SK-N-SH (cell line): ENCODE data around the gene YES1. TPM values are rescaled to one million over a fixed set of nuclear protein-coding genes. Genes with fewer than 3 reads are reported as not detected.
A peak's percentile ranks its signal among the peaks of the same experiment; 100 is the strongest.

Experiments used
- CTCF ChIA-PET: fragments of 300-600, 350-600 bp; formaldehyde crosslinking; extraction: SDS; loops from one replicate; lab custom pipeline; 2021; lab: Yijun Ruan, JAX
- POLR2A ChIA-PET: fragments of 350-600 bp; sonication (Branson Sonifier 250); formaldehyde crosslinking; extraction: SDS; loops from one replicate; lab custom pipeline; 2020; ENCODE audit warnings: antibody characterized with exemption, inconsistent platforms; lab: Yijun Ruan, JAX
- DNase-seq: peaks from one replicate; pipeline ENCODE4 v3.0.0; 2012
- H2AFZ ChIP-seq: fragments of 200-600 bp; sonication (generic); 2 replicates; pipeline ENCODE4 v1.8.1; 2016; ENCODE audit warnings: antibody characterized with exemption, mild to moderate bottlenecking, low read depth
- H3F3A ChIP-seq: fragments of 200-600 bp; sonication (generic); replicated peaks from 2 replicates; pipeline ENCODE3; 2016; ENCODE audit warnings: antibody characterized with exemption, mild to moderate bottlenecking; ENCODE audit not compliant: insufficient read depth
- H3K27ac ChIP-seq, 2 experiments: fragments of 200-500 bp in 1 of 2; fragments of 200-600 bp in 1 of 2; sonication (Bioruptor generic) in 1 of 2; sonication (generic), shearing (Covaris generic) in 1 of 2; 2 replicates each; pipeline versions ENCODE4 v1.5.1 to v1.6.1; 2014 to 2016; ENCODE audit warnings: low read depth in 2 of 2, inconsistent platforms in 1 of 2, low read length in 1 of 2, mild to moderate bottlenecking in 1 of 2, mixed read lengths in 1 of 2
- H3K27me3 ChIP-seq: fragments of 200-600 bp; sonication (generic), shearing (Covaris generic); 2 replicates; pipeline ENCODE4 v1.6.1; 2016; ENCODE audit warnings: mixed run types; ENCODE audit not compliant: insufficient read depth
- H3K36me3 ChIP-seq, 2 experiments: fragments of 200-500 bp in 1 of 2; fragments of 200-600 bp in 1 of 2; sonication (Bioruptor generic) in 1 of 2; sonication (generic) in 1 of 2; replicated peaks in 1 of 2; 2 replicates each; pipeline versions ENCODE3 to v1.5.1; 2014 to 2016; ENCODE audit warnings: low read length in 1 of 2, mild to moderate bottlenecking in 1 of 2; ENCODE audit not compliant: insufficient read depth in 2 of 2, control insufficient read depth in 1 of 2
- H3K4me1 ChIP-seq, 2 experiments: fragments of 200-500 bp in 1 of 2; fragments of 200-600 bp in 1 of 2; sonication (Bioruptor generic) in 1 of 2; sonication (generic), shearing (Covaris generic) in 1 of 2; 2 replicates each; pipeline versions ENCODE4 v1.5.1 to v1.6.1; 2014 to 2016; ENCODE audit warnings: low read depth in 1 of 2, low read length in 1 of 2, mixed run types in 1 of 2; ENCODE audit not compliant: insufficient read depth in 2 of 2, control insufficient read depth in 1 of 2
- H3K4me2 ChIP-seq: fragments of 200-600 bp; sonication (generic), shearing (Covaris generic); 2 replicates; pipeline ENCODE4 v1.6.1; 2017; ENCODE audit warnings: mixed run types
- H3K4me3 ChIP-seq, 2 experiments: fragments of 200-500 bp in 1 of 2; fragments of 200-600 bp in 1 of 2; sonication (Bioruptor generic) in 1 of 2; sonication (generic), shearing (Covaris generic) in 1 of 2; 2 replicates each; pipeline versions ENCODE4 v1.5.1 to v1.8.1; 2014 to 2016; ENCODE audit warnings: low read depth in 2 of 2, inconsistent platforms in 1 of 2, low read length in 1 of 2, mild to moderate bottlenecking in 1 of 2, mixed read lengths in 1 of 2, moderate library complexity in 1 of 2
- H3K79me2 ChIP-seq: fragments of 200-600 bp; sonication (generic); 2 replicates; pipeline ENCODE4 v1.8.1; 2017; ENCODE audit warnings: mild to moderate bottlenecking; ENCODE audit not compliant: insufficient read depth
- H3K9ac ChIP-seq: fragments of 200-600 bp; sonication (generic); 2 replicates; pipeline ENCODE4 v1.6.1; 2017; ENCODE audit warnings: mixed run types
- H3K9me2 ChIP-seq: fragments of 200-600 bp; sonication (generic); 2 replicates; pipeline ENCODE4 v1.6.1; 2017; ENCODE audit warnings: mixed run types
- H3K9me3 ChIP-seq: fragments of 200-600 bp; sonication (generic); 2 replicates; pipeline ENCODE4 v1.6.1; 2017; ENCODE audit warnings: mixed run types, mild to moderate bottlenecking, moderate library complexity
- H4K20me1 ChIP-seq: fragments of 200-600 bp; sonication (generic); 2 replicates; pipeline ENCODE4 v1.6.1; 2017; ENCODE audit warnings: mild to moderate bottlenecking, mixed run types; ENCODE audit not compliant: insufficient read depth
- CTCF ChIP-seq: fragments of 200-600 bp; sonication (generic); IDR thresholded peaks from 2 replicates; pipeline ENCODE4 v1.6.1; 2017; ENCODE audit warnings: antibody characterized with exemption, mild to moderate bottlenecking, moderate library complexity
- EZH2phosphoT487 ChIP-seq: fragments of 200-600 bp; sonication (generic); IDR thresholded peaks from 2 replicates; pipeline ENCODE4 v1.6.1; 2017; ENCODE audit warnings: low read depth, mixed run types, mild to moderate bottlenecking, antibody characterized with exemption, moderate library complexity, borderline replicate concordance
- FOSL2 ChIP-seq: IDR thresholded peaks from 2 replicates; pipeline ENCODE4 v1.4.0; 2012; ENCODE audit warnings: low read depth, mild to moderate bottlenecking, moderate library complexity, borderline replicate concordance
- GABPA ChIP-seq: IDR thresholded peaks from 2 replicates; pipeline ENCODE4 v1.4.0; 2012; ENCODE audit warnings: low read depth, mild to moderate bottlenecking
- IRF3 ChIP-seq: fragments of 150-350 bp; IDR thresholded peaks from 2 replicates; pipeline ENCODE4 v1.6.1; 2016; ENCODE audit warnings: mild to moderate bottlenecking, low read depth, low read length
- MEF2A ChIP-seq: IDR thresholded peaks from 2 replicates; pipeline ENCODE4 v1.4.0; 2012; ENCODE audit warnings: low read depth, borderline replicate concordance
- MXI1 ChIP-seq: IDR thresholded peaks from 2 replicates; pipeline ENCODE4 v1.6.1; 2012; ENCODE audit warnings: mild to moderate bottlenecking, low read depth, low read length, improper control_type of control experiment
- RXRA ChIP-seq: IDR thresholded peaks from 2 replicates; pipeline ENCODE4 v1.4.0; 2012; ENCODE audit warnings: low read depth, mild to moderate bottlenecking, borderline replicate concordance
- SIN3A ChIP-seq: IDR thresholded peaks from 2 replicates; pipeline ENCODE4 v1.6.1; 2012; ENCODE audit warnings: low read depth, mild to moderate bottlenecking, low read length, moderate library complexity, borderline replicate concordance
- SMC3 ChIP-seq: IDR thresholded peaks from 2 replicates; pipeline ENCODE4 v1.6.1; 2012; ENCODE audit warnings: low read depth, low read length, improper control_type of control experiment
- TEAD4 ChIP-seq: IDR thresholded peaks from 2 replicates; pipeline ENCODE4 v1.4.0; 2012; ENCODE audit warnings: mild to moderate bottlenecking, borderline replicate concordance; ENCODE audit not compliant: insufficient read depth
- USF1 ChIP-seq: IDR thresholded peaks from 2 replicates; pipeline ENCODE4 v1.4.0; 2012; ENCODE audit warnings: low read depth, borderline replicate concordance
- USF2 ChIP-seq: fragments of 150-350 bp; IDR thresholded peaks from 2 replicates; pipeline ENCODE4 v1.6.1; 2017; ENCODE audit warnings: antibody characterized with exemption, low read length, low read depth, borderline replicate concordance
- WGBS: methylation state at CpG from one replicate; pipeline ENCODE4 v1.1.6; 2017; ENCODE audit warnings: low lambda C conversion rate; 5-methylcytosine and 5-hydroxymethylcytosine counted together
- polyA plus RNA-seq, 3 experiments: library from polyadenylated mRNA; depleted of rRNA; stranded (reverse); fragments of >200 nt; gene quantifications; 2 replicates each; pipeline ENCODE4 v1.2.3, GENCODE V29; 2012

The YES1 gene
- polyA plus RNA-seq, 1 of the 3 experiments (the other 2 are of a cell fraction) = 7.9 TPM

GRCh38 chr18:840516-840915 lies 28.5 kb upstream of the YES1 start:
- Histone ChIP-seq H3K9ac (no peak overlapping the region), H3F3A (peaks cover 13% of the 10 kb centered on the region), H3K4me3 (no peak overlapping the region), H3K36me3 (no peaks in the 10 kb centered on the region), H2AFZ (no peak overlapping the region), H3K9me3 (no peaks in the 10 kb centered on the region), H3K79me2 (no peaks in the 10 kb centered on the region), H3K27me3 (no peaks in the 10 kb centered on the region; the same call in 1 of the 2 replicates), H3K9me2 (no peaks in the 10 kb centered on the region), H3K27ac (no peak overlapping the region), H3K4me1 (no peaks in the 10 kb centered on the region; a peak in 2 of 4 replicates), H4K20me1 (no peaks in the 10 kb centered on the region), H3K4me2 (no peak overlapping the region)
- TF ChIP-seq SIN3A = no peak
- ChIA-PET CTCF (interaction anchor here (1.5 to 3.7 kb wide), 10 partner anchors 8 to 216 kb away, joined by 4 to 47 read pairs (median 13); no protein-coding TSS in a partner anchor), POLR2A (no interaction called here)
- DNase-seq = no peak
- whole genome bisulfite sequencing = 63% methylated on average over 2 of the region's 2 CpGs

- WGBS = 35% methylated on average over 1 of the region's 1 CpG
- TF ChIP-seq USF2 (no peak), TEAD4 (no peak)
- TF ChIP-seq, all 33 proteins: peak for 0
- H4K20me1 ChIP-seq = no peaks in the 10 kb centered on the region
- H3K4me1 ChIP-seq = no peaks in the 10 kb centered on the region; a peak in 2 of 4 replicates
- no peak for DNase-seq
- H3K79me2 ChIP-seq = no peaks in the 10 kb centered on the region
- H3K9me3 ChIP-seq = no peaks in the 10 kb centered on the region
- CTCF ChIA-PET = interaction anchor here (0.6 to 3.7 kb wide), 29 partner anchors 8 to 221 kb away, joined by 3 to 47 read pairs (median 5); partner anchors contain the start of gene ENOSF1
- H3K4me3 ChIP-seq = no peak overlapping the region
- no peak overlapping the region for H3K4me2 ChIP-seq
- no peaks in the 10 kb centered on the region; the same call in 1 of the 2 replicates for H3K27me3 ChIP-seq
- no peaks in the 10 kb centered on the region for H3K36me3 ChIP-seq
- no peaks in the 10 kb centered on the region for H3K9me2 ChIP-seq
- POLR2A ChIA-PET = interaction anchor here (0.9 kb wide), 1 partner anchor 113 kb away, joined by 3 read pairs; no protein-coding TSS in a partner anchor
- H2AFZ ChIP-seq = no peak overlapping the region; the same call in 1 of the 2 replicates
- peak overlapping the region; percentile 3 to 60; a peak in 2 of 4 replicates for H3K27ac ChIP-seq
- peaks cover 8% of the 10 kb centered on the region for H3F3A ChIP-seq
- H3K9ac ChIP-seq = no peak overlapping the region
Measured at GRCh38 chr18:840023-840408, 28.0 kb upstream of the YES1 start.

- peak overlapping the region in 1 of 2 experiments; percentile 18; a peak in 2 of 4 replicates for H3K4me3 ChIP-seq
- H3K9me2 ChIP-seq = no peaks in the 10 kb centered on the region
- CTCF ChIA-PET = interaction anchor here (0.6 to 3.7 kb wide), 38 partner anchors 9 to 225 kb away, joined by 3 to 47 read pairs (median 4); partner anchors contain the start of gene ENOSF1
- H3K9me3 ChIP-seq = no peaks in the 10 kb centered on the region
- H3K9ac ChIP-seq = no peak overlapping the region
- no peaks in the 10 kb centered on the region for H3K79me2 ChIP-seq
- no peaks in the 10 kb centered on the region; the same call in 1 of the 2 replicates for H3K27me3 ChIP-seq
- peak overlapping the region; percentile 21; the same call in 1 of the 2 replicates for H3K4me2 ChIP-seq
- H3F3A ChIP-seq = peaks cover 4% of the 10 kb centered on the region
- peak overlapping the region; percentile 3 to 60; a peak in 2 of 4 replicates for H3K27ac ChIP-seq
- no peaks in the 10 kb centered on the region for H4K20me1 ChIP-seq
- peak overlapping the region; percentile 53; the same call in 1 of the 2 replicates for H2AFZ ChIP-seq
- H3K4me1 ChIP-seq = no peaks in the 10 kb centered on the region; a peak in 2 of 4 replicates
- DNase-seq = peak; percentile 83
- no peaks in the 10 kb centered on the region for H3K36me3 ChIP-seq
- POLR2A ChIA-PET = interaction anchor here (0.9 kb wide), 1 partner anchor 112 kb away, joined by 3 read pairs; no protein-coding TSS in a partner anchor
- 10% methylated on average over 14 of the region's 14 CpGs for WGBS
- TF ChIP-seq MEF2A (no peak), EZH2phosphoT487 (no peak), CTCF (peak; percentile 99), FOSL2 (no peak), MXI1 (no peak), RXRA (no peak), SMC3 (peak; percentile 73), SIN3A (no peak), GABPA (no peak), IRF3 (no peak), USF1 (no peak)
Measured at GRCh38 chr18:839224-840022, 27.4 kb upstream of the YES1 start.
